K562 (cell line): Measurements from ENCODE around the gene WDR86. TPM values are rescaled to one million over a fixed set of nuclear protein-coding genes. Genes with fewer than 3 reads are reported as not detected.

ENCODE experiments used
- CHD7 ChIP-seq: fragments of 200-600 bp; sonication (generic); IDR thresholded peaks from one replicate; pipeline ENCODE4 v1.6.1; 2012; ENCODE audit warnings: mild to moderate bottlenecking, low read depth, low read length, inconsistent platforms
- CTCFL ChIP-seq: IDR thresholded peaks from 2 replicates; pipeline ENCODE4 v1.6.1; 2011; ENCODE audit warnings: borderline replicate concordance, low read depth, mild to moderate bottlenecking, moderate library complexity, low read length; ENCODE audit not compliant: insufficient read depth, poor library complexity, severe bottlenecking
- ESRRA ChIP-seq: fragments of 450-650 bp; IDR thresholded peaks from 2 replicates; pipeline ENCODE4 v1.6.1; 2014; ENCODE audit warnings: low read depth, mild to moderate bottlenecking, moderate library complexity, borderline replicate concordance
- PBX2 ChIP-seq, 2 experiments: IDR thresholded peaks in 1 of 2; conservative IDR thresholded peaks in 1 of 2; 2 replicates each; pipeline ENCODE4 v1.6.1; 2016; ENCODE audit warnings: low read depth in 2 of 2, mild to moderate bottlenecking in 1 of 2, missing compliant biosample characterization in 1 of 2, missing genetic modification characterization in 1 of 2, moderate library complexity in 1 of 2
- SNAPC5 ChIP-seq: fragments of 250-450 bp; sonication (Bioruptor Pico); IDR thresholded peaks from 2 replicates; pipeline ENCODE4 v1.8.0; 2021; ENCODE audit warnings: moderate library complexity, mild to moderate bottlenecking, inconsistent platforms
- ZBTB17 ChIP-seq: fragments of 450-650 bp; formaldehyde crosslinking; IDR thresholded peaks from 2 replicates; pipeline ENCODE4 v1.4.0; 2020; ENCODE audit warnings: mild to moderate bottlenecking
- ZNF217 ChIP-seq: sonication (generic); formaldehyde crosslinking; IDR thresholded peaks from 2 replicates; pipeline ENCODE4 v1.8.0; 2022; ENCODE audit warnings: mild to moderate bottlenecking, missing genetic modification reagents
- ZNF239 ChIP-seq: fragments of 250-450 bp; sonication (Bioruptor Pico); IDR thresholded peaks from 2 replicates; pipeline ENCODE4 v1.4.0; 2020; ENCODE audit warnings: mild to moderate bottlenecking
- ZNF668 ChIP-seq: fragments of 250-450 bp; sonication (Bioruptor Pico); IDR thresholded peaks from 2 replicates; pipeline ENCODE4 v1.8.0; 2022; ENCODE audit warnings: mild to moderate bottlenecking, inconsistent platforms
- ZNF707 ChIP-seq: fragments of 250-450 bp; sonication (Bioruptor Pico); conservative IDR thresholded peaks from 2 replicates; pipeline ENCODE4 v1.8.0; 2022; ENCODE audit warnings: inconsistent platforms, mild to moderate bottlenecking, moderate library complexity
- ZNF785 ChIP-seq: fragments of 250-450 bp; sonication (Bioruptor Pico); IDR thresholded peaks from 2 replicates; pipeline ENCODE4 v1.4.0; 2020; ENCODE audit warnings: mild to moderate bottlenecking
- polyA plus RNA-seq, 8 experiments: library from polyadenylated mRNA; depleted of rRNA in 4 of 8; stranded (reverse) in 5 of 8; unstranded in 3 of 8; fragments of >200 nt; fragmentation: Nextera tagmentation in 2 of 8; fragmentation: Illumina TruSeq in 1 of 8; extraction: Ambion mirVana in 2 of 8; extraction: Trizol in 1 of 8; gene quantifications; 2 replicates each; pipeline versions ENCODE4 v1.2.1 to v1.2.3, GENCODE V29; 2011 to 2014; ENCODE audit warnings: inconsistent platforms in 1 of 8, missing spikeins in 1 of 8
- total RNA-seq, 7 experiments: library from RNA; depleted of rRNA in 6 of 7; stranded (reverse); fragments of >200 nt in 6 of 7; fragmentation: Illumina TruSeq in 2 of 7; extraction: Trizol in 2 of 7; gene quantifications; 2 replicates each; pipeline versions ENCODE4 v1.2.1 to v1.2.3, GENCODE V29; 2011 to 2021; ENCODE audit warnings: low replicate concordance in 1 of 7

Gene WDR86
- total and polyA plus RNA-seq, 9 of the 15 experiments (the other 6 are each of a cell fraction or from before 2014, with no cell fraction given): 0.24 TPM; not detected in 8

GRCh38 chr7:151368136-151368571 lies 41.7 kb downstream of the WDR86 start (continued):
- peak; percentile 50 for TF ChIP-seq CTCFL
- no peak for TF ChIP-seq ZBTB17 (CRISPR knock-in tag)
- no peak for TF ChIP-seq PBX2 (CRISPR knock-in tag; IDR thresholded peaks at IDR 0.05; ENCODE audit: low read depth)
- TF ChIP-seq PBX2 (tag; conservative IDR thresholded peaks at IDR 0.05; ENCODE audit: low read depth): no peak
- no peak for TF ChIP-seq CHD7
- no peak for TF ChIP-seq ZNF707 (CRISPR knock-in tag)
- TF ChIP-seq ZNF239 (CRISPR knock-in tag): no peak
- no peak for TF ChIP-seq ZNF785 (CRISPR knock-in tag)
- no peak for TF ChIP-seq SNAPC5 (CRISPR knock-in tag)
- TF ChIP-seq ESRRA: peak; percentile 32; the same call in 1 of the 2 replicates
- no peak for TF ChIP-seq ZNF217 (CRISPR knock-in tag)
- TF ChIP-seq ZNF668 (CRISPR knock-in tag): no peak
